GM21825 (cell line): ENCODE data around the gene FBXO11.
"Not testable (repeated sequence)": the region's sequence is repeated elsewhere in the genome, so short reads cannot be mapped to it uniquely, and the experiment has no call there.

Experiments
- ATAC-seq: cut with Tn5 transposase; IDR thresholded peaks from one replicate; pipeline ENCODE4 v1.9.1; 2021; ENCODE audit warnings: mild to moderate bottlenecking, moderate library complexity; ENCODE audit not compliant: unreplicated experiment

The FBXO11 gene

DNA sequence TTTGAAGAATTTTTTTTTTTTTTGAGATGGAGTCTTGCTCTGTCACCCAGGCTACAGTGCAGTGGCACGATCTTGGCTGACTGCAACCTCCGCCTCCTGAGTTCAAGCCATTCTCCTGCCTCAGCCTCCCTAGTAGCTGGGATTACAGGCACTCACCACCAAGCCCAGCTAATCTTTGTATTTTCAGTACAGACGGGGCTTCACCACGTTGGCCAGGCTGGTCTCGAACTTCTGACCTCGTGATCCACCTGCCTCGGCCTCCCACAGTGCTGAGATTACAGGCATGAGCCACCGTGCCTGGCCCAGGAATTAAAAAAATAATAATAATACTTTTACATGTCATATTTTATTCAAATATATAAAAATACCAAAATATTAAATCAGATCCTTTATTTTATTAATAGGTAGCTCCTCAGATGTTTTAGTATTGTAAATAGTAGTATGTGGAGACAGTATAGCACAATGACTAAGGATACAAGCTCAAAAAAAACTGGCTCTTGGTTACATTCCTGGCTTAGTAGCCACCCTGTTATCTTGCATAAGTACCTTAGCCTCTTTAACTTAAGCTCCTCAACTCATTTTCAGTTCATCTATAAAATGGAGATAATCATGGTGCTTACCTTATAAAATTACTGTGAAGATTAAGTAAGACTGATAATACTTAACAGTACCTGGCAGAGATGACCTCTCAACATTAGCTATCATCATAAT lies 53.1 kb downstream of the FBXO11 start:
- not testable (repeated sequence) for ATAC-seq

DNA sequence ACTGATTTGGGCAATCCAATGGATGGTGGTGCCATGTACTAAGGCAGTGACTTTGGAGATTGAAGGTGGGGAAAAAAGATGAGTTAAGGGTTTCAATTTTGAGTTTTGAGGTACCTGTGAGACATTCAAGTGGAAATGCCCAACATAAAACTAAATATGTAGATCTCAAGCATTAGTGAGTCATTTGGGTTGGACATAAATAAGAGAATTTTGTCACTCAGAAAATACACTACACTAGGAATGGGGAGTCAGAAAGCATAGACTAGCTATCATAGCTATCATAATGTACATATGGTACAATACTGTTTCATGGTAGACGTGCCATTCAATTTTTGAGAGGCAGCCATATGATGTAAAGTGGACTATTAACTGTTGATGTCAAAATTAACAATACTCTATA lies 56.1 kb downstream of the FBXO11 start:
- no peak for ATAC-seq

GRCh38 chr2:47849368-47849767 lies 56.9 kb downstream of the FBXO11 start:
- no peak for ATAC-seq

- no peak for ATAC-seq
Observed at GRCh38 chr2:47844162-47844561, 62.1 kb downstream of the FBXO11 start.

DNA sequence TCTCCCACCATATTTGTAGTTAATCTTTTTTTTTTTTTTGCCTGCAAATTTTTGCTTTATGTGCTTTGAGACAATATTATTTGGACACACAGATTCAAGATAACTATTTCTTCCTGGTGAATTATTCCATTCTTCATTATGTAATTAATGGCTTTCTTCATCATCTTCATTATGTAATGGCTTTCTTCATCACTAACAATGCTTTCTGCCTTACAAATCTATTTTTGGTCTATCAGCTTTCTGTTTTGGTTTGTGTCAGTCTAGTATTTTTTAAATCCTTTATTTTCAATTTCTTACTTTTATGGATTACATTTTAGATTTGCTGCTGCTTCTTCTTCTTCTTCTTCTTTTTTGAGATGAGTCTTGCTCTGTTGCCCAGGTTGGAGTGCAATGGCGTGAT lies 62.9 kb downstream of the FBXO11 start:
- ATAC-seq, result no peak

DNA sequence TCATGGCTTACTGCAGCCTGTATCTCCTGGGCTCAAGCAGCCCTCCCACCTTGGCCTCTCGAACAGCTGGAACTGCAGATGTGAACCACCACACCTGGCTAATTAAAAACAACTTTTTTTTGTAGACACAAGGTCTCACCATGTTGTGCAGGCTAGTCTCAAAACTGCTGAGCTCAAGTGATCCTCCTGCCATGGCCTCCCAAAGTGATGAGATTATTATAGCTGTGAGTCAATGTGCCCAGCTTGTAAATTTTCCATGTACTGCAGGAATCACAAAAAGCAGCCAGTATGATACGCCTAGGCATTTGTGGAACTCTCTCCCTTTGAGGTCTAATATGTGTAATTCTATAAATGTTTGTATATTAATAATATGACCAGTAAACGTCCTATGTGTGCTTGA lies 63.5 kb downstream of the FBXO11 start:
- no peak for ATAC-seq

DNA sequence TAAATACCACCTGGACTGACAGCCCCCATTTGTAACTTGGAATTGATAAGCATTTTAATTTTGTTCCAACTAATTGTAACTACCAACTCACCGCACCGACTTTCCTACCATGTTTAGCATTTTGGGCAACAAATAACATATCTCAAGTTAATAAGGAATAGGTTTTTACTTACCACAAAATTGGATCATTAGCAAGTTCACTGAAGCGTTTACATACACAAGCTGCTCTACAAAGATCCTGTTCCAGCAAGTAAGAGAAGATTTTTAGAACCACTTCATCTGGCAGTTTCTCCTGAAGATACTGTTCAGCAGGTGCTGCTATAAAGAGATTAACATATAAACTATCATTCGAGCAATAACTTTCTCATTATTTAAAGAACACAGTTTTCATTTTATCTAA lies 67.6 kb downstream of the FBXO11 start:
- no peak for ATAC-seq

GRCh38 chr2:47838249-47838648 lies 68.0 kb downstream of the FBXO11 start:
- ATAC-seq, result no peak

GRCh38 chr2:47833516-47833968 lies 72.8 kb downstream of the FBXO11 start:
- peak; percentile 73 for ATAC-seq

GRCh38 chr2:47822518-47822917 lies 83.8 kb downstream of the FBXO11 start:
- no peak for ATAC-seq

- ATAC-seq, result no peak
Observed at GRCh38 chr2:47819834-47820233, 86.5 kb downstream of the FBXO11 start.

- no peak for ATAC-seq
Observed at GRCh38 chr2:47818777-47819176, 87.5 kb downstream of the FBXO11 start.

DNA sequence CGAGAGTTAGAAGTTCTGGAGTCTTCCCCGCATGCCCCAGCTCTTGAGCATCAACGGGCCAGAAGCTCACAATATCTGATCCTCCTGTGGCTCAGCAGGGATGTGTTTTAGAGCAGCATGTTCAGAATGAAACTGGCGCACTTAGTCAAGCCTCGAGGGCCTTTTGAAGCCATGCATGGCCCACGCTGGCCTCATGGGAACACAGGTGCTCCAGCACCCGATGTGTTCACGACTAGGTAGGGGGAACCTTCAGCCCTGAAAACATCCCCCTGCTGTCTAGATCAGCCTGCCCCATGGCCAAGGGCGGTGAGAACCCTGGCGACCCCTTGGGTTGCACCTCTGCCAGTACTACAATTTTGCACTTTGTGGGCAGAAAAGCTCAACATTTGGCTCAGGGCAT lies 90.5 kb downstream of the FBXO11 start:
- no peak for ATAC-seq

DNA sequence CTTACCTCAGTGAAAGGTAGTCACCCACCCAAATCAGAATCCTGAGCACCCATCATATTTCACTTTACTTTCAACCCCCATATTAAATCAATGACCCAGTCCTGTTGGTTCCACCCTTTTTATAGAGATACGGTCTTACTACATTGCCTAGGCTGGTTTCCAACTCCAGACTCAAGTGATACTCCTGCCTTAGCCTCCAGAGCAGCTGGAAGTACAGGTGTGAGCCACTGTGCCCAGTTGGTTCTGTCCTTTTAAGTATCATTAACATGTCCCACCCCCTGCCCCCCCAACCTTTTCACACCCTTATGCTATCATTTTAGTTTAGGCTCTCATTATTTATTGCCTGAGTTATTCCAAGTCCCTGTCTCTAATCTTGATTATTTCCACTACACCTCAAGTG lies 94.6 kb downstream of the FBXO11 start:
- no peak for ATAC-seq

- ATAC-seq, result no peak
Observed at GRCh38 chr2:47810850-47811249, 95.4 kb downstream of the FBXO11 start.

DNA sequence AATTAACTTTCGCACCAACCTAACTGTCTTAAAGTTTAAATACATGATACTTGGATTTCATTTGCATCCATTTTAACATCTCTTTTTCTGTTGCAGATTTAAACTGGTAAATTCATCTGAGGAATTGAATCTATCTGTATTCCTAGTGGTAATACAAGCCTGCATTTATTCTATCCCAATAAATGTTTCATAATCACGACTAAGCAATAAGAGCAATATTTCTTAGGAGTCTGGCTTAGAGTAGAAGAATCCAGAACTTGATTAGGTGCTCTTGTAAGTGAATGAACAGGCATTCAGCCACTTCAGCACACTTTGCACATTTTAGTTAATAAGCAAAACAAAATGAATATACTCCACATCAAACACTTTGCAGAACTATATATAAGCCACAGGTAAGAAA lies 96.4 kb downstream of the FBXO11 start:
- no peak for ATAC-seq

DNA sequence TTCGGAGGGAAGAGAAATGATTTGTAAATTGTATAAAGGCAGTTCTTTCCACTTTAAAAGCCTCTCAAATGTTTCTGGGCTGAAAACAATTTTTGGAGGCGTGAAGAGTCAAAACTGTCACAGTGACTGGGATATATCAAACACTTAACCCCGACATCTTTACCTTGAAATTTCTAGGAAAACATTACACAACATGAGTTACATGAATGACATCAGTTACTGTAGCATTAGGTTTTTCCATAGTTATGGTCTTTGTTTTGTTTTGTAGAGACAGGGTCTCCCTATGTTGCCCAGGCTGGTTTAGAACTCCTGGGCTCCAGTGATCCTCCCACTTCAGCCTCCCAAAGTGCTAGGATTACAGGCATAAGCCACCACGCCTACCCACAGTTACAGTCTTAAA lies 97.7 kb downstream of the FBXO11 start:
- no peak for ATAC-seq

DNA sequence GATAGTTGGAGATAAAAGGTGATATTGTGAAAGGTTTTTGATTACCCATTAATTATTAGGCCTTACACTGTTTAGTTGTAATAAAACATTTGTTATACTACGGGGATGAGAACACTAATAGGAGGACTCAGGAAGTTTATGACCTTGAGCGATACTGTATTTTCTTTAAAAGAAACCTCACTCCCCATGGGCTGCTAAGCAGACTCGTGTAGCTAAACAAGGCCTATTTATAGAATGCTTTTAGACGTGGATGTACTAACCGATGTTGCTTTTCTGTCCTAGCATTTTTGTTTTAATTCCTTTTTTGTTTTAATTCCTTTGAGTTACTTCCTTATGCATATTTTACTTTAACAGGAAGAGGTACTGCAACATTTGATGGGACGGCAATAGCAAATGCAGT lies 100.4 kb downstream of the FBXO11 start:
- ATAC-seq, result no peak

DNA sequence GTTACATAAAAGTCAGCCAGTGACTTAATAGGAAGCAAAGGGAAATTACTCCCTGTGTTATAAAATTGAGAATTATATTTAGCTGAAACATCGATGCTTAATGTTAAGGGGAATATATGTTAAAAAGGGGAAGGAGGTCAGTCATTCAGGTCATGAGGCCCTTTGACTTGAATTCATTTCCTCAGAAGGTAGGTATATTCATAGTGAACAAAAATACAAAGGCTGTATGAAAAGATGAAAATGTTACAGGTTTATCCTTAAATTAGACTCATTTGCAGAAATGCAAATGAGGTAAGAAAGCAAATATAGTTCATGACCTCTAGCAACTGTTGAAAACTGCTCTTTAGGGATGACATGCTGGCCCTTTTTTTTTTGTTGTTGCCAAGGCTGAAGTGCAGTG lies 102.5 kb downstream of the FBXO11 start:
- no peak for ATAC-seq

- ATAC-seq, result no peak
Observed at GRCh38 chr2:47803363-47803762, 102.9 kb downstream of the FBXO11 start.

GRCh38 chr2:47801118-47801517 lies 105.2 kb downstream of the FBXO11 start:
- no peak for ATAC-seq

DNA sequence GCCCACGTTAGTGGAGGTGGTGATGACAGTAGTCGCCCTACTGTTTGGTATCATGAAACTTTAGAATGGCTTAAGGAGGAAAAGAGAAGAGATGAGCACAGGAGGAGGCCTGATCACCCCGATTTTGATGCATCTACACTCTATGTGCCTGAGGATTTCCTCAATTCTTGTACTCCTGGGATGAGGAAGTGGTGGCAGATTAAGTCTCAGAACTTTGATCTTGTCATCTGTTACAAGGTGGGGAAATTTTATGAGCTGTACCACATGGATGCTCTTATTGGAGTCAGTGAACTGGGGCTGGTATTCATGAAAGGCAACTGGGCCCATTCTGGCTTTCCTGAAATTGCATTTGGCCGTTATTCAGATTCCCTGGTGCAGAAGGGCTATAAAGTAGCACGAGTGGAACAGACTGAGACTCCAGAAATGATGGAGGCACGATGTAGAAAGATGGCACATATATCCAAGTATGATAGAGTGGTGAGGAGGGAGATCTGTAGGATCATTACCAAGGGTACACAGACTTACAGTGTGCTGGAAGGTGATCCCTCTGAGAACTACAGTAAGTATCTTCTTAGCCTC lies 107.2 kb downstream of the FBXO11 start:
- ATAC-seq, result no peak

DNA sequence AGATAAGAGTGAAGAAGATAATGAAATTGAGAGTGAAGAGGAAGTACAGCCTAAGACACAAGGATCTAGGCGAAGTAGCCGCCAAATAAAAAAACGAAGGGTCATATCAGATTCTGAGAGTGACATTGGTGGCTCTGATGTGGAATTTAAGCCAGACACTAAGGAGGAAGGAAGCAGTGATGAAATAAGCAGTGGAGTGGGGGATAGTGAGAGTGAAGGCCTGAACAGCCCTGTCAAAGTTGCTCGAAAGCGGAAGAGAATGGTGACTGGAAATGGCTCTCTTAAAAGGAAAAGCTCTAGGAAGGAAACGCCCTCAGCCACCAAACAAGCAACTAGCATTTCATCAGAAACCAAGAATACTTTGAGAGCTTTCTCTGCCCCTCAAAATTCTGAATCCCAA lies 107.7 kb downstream of the FBXO11 start:
- ATAC-seq, result no peak
